Germinal center (tissue), 1 donor: ENCODE data around the gene MSRB3.
"Not testable (repeated sequence)": the region's sequence is repeated elsewhere in the genome, so short reads cannot be mapped to it uniquely, and the experiment has no call there.

Source experiments
- DNase-seq: peaks from one replicate; pipeline ENCODE4 v3.0.0; 2012; ENCODE audit warnings: mixed read lengths, low spot score

The MSRB3 gene

DNA sequence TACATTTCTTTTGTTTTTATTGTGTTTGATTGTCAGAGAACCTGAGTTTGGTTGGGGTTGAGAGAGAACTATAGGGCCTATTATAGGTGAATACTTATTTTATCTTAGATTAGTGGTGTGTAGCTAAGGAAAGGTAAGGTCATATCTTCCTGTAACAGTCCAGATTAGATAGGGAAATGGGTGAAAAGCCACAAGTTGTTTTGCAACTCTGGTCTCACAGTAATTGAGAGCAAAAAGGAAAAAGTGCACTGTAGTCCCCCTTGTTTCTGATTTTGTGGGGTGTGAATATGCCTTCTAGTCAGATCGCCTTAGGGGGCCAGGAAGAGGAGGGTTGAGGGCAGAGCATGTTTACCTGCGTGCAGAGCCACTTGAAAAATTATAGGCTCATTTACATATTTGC, 8.9 kb downstream of the MSRB3 start:
- no peak for DNase-seq

- DNase-seq, result no peak
Measured at GRCh38 chr12:65292241-65292640, 13.8 kb downstream of the MSRB3 start.

- DNase-seq, result no peak
Measured at GRCh38 chr12:65293735-65294134, 15.3 kb downstream of the MSRB3 start.

- no peak for DNase-seq
Measured at GRCh38 chr12:65294641-65295262, 16.3 kb downstream of the MSRB3 start.

DNA sequence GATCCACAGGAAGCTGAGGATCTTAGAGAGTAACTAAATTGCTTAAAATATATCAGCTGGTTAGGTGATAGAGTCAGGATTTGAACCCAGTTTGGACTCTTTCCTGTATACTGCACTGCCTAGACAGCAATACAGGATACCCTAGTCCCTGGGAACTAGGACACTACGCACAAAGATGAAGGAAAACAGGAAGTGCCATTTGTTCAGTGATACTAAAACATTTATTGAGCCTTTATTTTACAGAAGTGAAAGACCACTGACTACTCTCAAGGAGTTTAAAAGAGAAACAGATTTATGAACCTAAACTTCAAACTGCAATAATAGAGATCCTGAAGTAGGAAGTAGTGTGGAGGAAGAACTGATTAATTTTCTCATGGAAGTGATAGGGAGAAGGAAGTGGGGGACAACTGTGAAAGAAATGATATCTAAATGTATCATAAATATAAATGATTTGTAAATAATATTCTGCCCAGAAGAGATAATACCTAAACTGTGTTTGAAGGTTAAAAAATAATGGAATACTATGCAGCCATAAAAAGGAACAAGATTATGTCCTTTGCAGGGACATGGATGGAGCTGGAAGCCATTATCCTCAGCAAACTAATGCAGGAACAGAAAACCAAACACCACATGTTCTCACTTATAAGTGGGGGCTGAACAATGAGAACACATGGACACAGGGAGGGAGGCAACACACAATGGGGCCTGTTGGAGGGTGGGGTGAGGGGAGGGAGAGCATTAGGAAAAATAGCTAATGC, 18.2 kb downstream of the MSRB3 start:
- no peak for DNase-seq

DNA sequence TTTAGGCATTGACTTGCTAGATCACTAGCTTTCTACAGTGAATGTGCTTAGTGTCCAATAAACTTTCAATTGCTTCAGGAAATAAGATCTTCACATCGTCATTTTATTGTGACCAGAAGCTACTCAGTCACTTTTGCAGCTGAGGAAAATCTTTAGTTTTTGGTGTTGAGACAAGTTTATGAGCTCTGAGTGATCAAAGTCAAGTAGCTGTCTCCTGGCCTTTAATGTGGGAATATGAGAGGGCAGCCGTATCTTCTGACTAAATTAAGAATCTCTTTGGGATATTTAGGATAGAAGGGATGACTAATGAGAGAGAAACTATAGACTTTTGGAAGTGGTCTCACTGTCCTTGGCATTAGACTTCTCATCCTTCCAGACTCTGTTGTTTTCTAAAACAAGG, 21.6 kb downstream of the MSRB3 start:
- DNase-seq, result no peak

DNA sequence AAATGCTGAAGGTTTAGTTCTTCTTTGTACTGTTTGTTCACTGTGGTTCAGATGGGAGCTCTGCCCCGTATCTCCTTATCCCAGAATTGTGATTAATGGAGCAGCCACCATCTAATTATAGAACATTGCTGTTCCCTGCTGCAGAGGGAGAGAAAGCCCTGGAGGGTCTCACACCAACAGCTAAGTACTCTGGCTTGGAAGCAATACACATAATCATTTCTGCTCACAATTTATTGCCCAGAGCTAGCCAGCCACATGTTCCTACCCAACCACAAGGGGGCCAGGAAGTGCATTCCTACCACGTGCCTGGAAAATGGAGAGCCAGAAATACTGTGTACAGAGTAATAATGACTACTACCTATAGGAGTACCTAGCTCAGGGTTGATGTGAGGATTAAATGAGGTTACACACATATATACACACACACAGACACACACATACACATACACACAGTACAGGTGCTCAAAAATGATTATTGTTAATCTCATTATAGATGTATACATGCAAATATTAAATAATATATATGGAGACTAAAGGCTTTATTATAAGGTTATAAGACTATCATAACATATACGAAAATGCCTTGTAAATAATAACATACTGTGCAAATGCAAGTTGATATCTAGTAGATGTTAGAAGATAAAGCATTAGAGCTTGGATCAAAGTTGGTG, 22.3 kb downstream of the MSRB3 start:
- DNase-seq, result no peak

GRCh38 chr12:65302891-65303290, 24.4 kb downstream of the MSRB3 start:
- no peak for DNase-seq

DNA sequence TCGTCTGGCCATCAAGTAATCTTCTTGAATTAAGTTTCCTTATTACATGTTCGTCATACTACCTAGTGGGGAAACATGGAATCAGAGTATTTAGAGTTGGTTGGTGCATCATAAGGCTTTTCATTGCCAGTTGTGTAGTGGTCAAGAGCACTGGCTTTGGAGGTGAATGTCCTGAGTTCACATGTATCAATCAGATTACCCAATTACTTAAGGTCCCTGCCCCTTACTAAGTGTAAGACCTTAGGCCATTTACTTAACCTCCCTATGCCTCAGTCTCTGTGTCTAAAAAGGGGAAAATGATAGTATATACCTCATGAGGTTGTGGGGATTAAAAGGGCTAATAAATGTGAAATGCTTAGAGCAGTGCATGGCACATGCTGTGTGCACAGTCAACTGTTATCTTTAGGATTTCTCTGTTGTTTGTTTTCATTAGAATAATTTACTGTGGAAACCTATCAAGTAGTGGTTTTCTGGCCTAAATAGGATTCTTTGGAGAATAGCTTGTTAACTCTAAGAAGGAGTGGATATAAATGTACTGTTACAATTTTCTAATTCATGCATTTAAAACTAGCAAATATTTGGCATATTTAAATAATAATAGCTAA, 27.0 kb downstream of the MSRB3 start:
- DNase-seq, result no peak

DNA sequence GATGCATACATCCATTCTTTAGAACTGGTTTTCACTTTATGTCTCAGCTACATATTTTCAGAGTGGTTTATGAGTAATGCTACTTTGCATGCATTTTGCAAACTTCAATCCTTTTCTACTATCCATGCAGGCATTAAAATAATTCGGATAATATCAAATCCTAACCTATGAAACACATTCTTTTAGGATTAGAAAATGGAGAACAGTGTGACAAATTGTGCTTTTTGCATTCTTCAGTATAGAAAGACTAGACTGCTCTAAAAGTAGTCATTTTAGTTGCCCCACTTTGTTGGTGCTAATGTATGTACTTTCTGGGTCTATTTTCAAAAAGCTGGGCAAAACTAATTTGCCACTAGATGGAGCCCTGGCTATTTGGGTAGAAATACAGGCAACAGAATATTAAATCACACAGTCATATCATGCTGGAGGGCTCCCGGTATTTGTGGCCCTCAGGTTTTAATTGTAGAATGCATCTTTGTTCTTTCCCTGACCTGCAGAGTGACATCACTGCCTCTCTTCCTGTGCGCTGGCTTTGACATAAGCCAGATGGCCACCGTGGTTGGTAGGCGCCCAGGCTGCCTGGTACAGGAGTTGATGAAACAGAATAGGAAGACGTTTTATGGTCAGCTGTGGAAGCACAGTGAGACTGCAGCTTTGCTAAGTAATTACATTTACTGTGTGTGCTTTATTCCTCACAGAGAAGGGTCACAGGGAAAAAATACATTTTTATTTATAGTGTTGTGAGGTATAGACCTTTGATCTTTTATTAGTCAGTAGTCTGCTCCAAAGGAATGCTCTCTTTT, 28.1 kb downstream of the MSRB3 start:
- DNase-seq, result no peak

GRCh38 chr12:65307169-65307501, 28.7 kb downstream of the MSRB3 start:
- DNase-seq, result no peak

DNA sequence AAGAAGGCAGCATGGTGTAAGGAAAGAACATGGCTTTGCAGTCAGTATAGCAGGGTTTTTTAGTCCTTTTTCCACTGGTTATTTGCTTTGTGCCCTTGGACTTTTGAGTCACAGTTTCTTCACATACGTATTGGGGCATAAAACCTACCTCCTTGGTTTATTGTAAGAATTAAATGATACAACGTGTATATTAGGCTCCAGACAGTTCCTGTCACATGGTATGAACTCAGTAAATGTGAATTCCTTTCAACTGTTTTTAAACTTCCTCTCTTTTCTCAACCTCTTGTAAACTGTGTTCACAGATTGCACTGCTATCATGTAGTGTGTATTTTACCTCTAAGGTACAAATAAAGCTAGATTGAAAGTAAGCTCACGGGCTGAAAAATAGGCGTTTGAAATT, 29.5 kb downstream of the MSRB3 start:
- DNase-seq, result no peak

DNA sequence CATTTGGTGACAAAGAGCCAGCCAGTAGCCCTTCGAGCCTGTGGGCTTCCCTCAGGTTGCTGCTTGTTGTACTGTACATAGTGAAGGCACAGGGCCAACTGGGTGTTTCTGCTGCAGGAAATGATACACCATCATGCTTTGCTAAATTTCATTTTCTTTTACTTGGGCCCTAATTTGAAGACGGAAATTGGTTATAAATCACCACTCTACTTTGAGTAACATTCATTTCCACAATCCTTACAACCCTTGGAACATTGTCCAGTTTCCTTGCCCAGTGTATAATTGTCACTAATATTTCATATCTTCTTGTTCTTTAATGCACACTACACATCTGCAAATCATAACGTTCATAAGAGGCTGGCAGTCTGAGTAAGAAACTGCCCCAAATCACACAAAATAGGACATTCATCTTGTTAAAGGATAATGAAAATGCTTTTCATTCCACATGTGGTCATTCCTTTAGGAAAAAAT, 30.2 kb downstream of the MSRB3 start:
- DNase-seq, result no peak

- no peak for DNase-seq
Measured at GRCh38 chr12:65311260-65311659, 32.8 kb downstream of the MSRB3 start.

DNA sequence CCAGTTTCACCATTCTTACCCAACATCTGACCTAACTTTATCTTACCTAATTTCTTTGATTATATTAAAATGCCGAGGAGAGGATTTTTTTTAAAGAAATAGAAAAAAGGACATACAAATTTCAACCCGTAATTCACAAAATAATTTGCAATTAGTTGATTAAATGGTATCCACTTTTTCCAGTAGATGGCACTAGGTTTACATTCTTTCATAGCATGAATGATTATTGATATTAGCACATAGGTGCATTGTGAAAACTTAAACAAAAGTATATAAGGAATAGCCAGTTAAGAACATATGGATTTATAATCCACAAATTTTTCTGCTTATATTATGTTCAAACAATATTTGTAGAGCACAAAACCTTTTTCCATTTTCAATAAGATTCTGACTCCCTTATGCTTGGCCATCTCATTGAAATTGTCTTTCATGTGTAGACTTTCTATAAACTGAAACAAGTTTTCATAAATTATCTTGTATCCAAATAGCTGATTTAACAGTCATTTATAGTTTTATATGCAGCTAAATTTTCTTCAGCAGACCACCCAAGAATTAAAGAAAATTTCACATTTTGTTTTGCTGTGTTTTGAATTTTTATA, 35.3 kb downstream of the MSRB3 start:
- no peak for DNase-seq

GRCh38 chr12:65315238-65315637, 36.8 kb downstream of the MSRB3 start:
- not testable (repeated sequence) for DNase-seq

- DNase-seq, result no peak
Measured at GRCh38 chr12:65318186-65318685, 39.8 kb downstream of the MSRB3 start.

DNA sequence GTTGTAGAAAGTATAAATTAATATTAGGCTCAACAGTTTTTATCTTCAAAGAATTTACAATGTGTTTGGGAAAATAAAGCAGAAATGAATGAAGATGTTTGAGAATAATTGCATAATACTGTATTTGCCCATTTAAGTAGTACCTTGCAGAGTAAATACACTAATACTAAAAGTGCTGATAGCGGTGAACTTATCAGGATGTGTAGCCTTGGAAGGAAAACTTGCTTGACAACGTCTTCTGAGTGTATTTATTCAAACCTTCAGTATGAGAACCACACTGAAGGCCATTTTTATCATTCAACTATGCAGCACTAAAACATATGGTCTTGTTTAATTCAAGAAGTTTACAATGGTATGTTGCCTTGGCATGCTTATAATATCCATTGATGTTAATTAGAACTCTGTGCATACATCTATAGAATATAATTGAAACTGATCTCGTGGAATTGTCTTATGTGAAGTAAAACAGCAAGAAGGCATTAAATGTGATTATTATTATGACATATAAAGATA, 41.3 kb downstream of the MSRB3 start:
- no peak for DNase-seq

GRCh38 chr12:65323070-65323469, 44.6 kb downstream of the MSRB3 start:
- DNase-seq, result no peak

- DNase-seq, result no peak
Measured at GRCh38 chr12:65324056-65324455, 45.6 kb downstream of the MSRB3 start.

DNA sequence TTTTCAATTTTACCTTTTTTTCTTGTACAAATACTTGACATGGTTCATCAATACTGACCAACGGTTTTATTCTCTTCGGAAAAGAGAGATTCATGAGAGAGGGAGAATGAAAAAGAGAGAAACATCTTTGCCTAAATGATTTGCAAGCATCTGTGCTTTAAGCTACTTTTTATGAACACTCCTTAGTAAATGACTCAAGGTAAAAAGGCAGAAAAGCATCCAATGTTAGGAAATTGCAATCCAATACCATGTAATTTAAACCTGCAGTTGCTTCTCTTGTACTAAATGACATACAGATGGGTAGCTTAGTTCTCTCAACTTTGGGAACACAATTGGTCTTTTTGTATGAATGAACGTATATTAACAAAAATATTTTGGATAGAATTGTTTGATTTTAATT, 46.1 kb downstream of the MSRB3 start:
- no peak for DNase-seq
